ENCODE data around the gene DPH2. TPM values are rescaled to one million over a fixed set of nuclear protein-coding genes. Genes with fewer than 3 reads are reported as not detected.

Gene DPH2
- total and polyA plus RNA-seq, 2 of the 8 experiments (the other 6 are each of a cell fraction or from before 2014, with no cell fraction given): 64.9 to 92.1 TPM

GRCh38 chr1:43982808-43983207 lies 13.0 kb downstream of the DPH2 start:
- Histone ChIP-seq H3K18ac (ENCODE audit: extremely low read depth, low read length) (no peak overlapping the region), H3K9me3 (ENCODE audit: insufficient read depth in 2 of 2, low read depth in 1 of 2, low read length in 1 of 2) (no peaks in the 10 kb centered on the region), H3K4me3 (ENCODE audit: extremely low read depth in 1 of 4, insufficient read depth in 2 of 4, low read depth in 3 of 4, low read length in 4 of 4) (no peak overlapping the region), H4K5ac (ENCODE audit: insufficient read length, low read depth, low read length) (no peak overlapping the region), H3K9ac (replicated peaks in 1 of 4; ENCODE audit: extremely low read depth in 1 of 4, low read depth in 3 of 4, low read length in 3 of 4) (no peak overlapping the region), H2AK5ac (ENCODE audit: low read depth, low read length) (no peak overlapping the region; the same call in 1 of the 2 replicates), H3K79me2 (ENCODE audit: control insufficient read depth in 1 of 2, insufficient read depth in 2 of 2, low read length in 2 of 2) (peaks cover 0 to 11% of the 10 kb centered on the region in 2 experiments; a peak in 2 of 4 replicates), H2BK120ac (replicated peaks; ENCODE audit: low read depth, low read length) (no peak overlapping the region), H2BK12ac (ENCODE audit: low read depth, low read length) (no peak overlapping the region), H3K4ac (replicated peaks; ENCODE audit: insufficient read length, low read depth, low read length) (no peak overlapping the region), H3K56ac (replicated peaks; ENCODE audit: insufficient read length, low read depth, low read length) (no peak overlapping the region), H2BK15ac (ENCODE audit: low read length) (no peak overlapping the region), H3K14ac (ENCODE audit: insufficient read length) (no peak overlapping the region), H4K91ac (replicated peaks; ENCODE audit: insufficient read length, low read length) (no peak overlapping the region), H3K27ac (ENCODE audit: low read depth, low read length) (no peak overlapping the region), H4K20me1 (replicated peaks in 1 of 2; ENCODE audit: control insufficient read depth in 1 of 2, insufficient read depth in 2 of 2, low read length in 2 of 2) (peaks cover 0 to 24% of the 10 kb centered on the region in 2 experiments), H3K4me1 (replicated peaks in 1 of 4; ENCODE audit: control insufficient read depth in 3 of 4, insufficient read depth in 4 of 4, low read length in 3 of 4) (peaks cover 4 to 13% (median 11%) of the 10 kb centered on the region in 4 experiments), H3K27me3 (replicated peaks in 1 of 4; ENCODE audit: control insufficient read depth in 3 of 4, extremely low read depth in 1 of 4, insufficient read depth in 3 of 4, low read length in 3 of 4) (no peaks in the 10 kb centered on the region), H3K79me1 (ENCODE audit: low read depth, low read length) (peaks cover 20% of the 10 kb centered on the region), H2BK20ac (ENCODE audit: low read length) (no peak overlapping the region), H3K36me3 (ENCODE audit: control insufficient read depth in 2 of 4, insufficient read depth in 4 of 4, low read length in 3 of 4) (peaks cover 0 to 22% (median 9%) of the 10 kb centered on the region in 4 experiments; a peak in 4 of 8 replicates), H2AFZ (ENCODE audit: low read length) (no peak overlapping the region), H3K4me2 (ENCODE audit: insufficient read depth in 1 of 2, low read depth in 2 of 2, low read length in 2 of 2) (no peak overlapping the region), H2BK5ac (ENCODE audit: low read depth, low read length) (0 out of 2 replicates have a peak overlapping the region, but pooled peaks have one; percentile 35), H3K23ac (ENCODE audit: insufficient read length) (no peak overlapping the region), H3K23me2 (ENCODE audit: low read depth, low read length) (peaks cover 16% of the 10 kb centered on the region), H4K8ac (ENCODE audit: extremely low read depth, insufficient read depth, low read length) (no peak overlapping the region)
- FAIRE-seq (no peak), DNase-seq (ENCODE audit: low read depth in 1 of 2, low spot score in 2 of 2) (no peak)
- ChIA-PET POLR2A (ENCODE audit: partially characterized antibody) (interaction anchor here (1.5 to 1.9 kb wide), 3 partner anchors 9 to 39 kb away, joined by 3 to 4 read pairs (median 3); partner anchors contain the start of gene CCDC24), CTCF (ENCODE audit: partially characterized antibody) (interaction anchor here (0.9 to 2.1 kb wide), 2 partner anchors 53 to 65 kb away, joined by 3 to 6 read pairs; no protein-coding TSS in a partner anchor)
- TF ChIP-seq SP2 (IDR thresholded peaks at IDR 0.05; ENCODE audit: low read length) (no peak), RAD21 (IDR thresholded peaks at IDR 0.05 in 1 of 2, conservative IDR thresholded peaks at IDR 0.05 in 1 of 2; ENCODE audit: low read depth in 2 of 2, low read length in 2 of 2) (no peak)
- 92 to 100% methylated on average over 5 to 15 of the region's 15 CpGs for WGBS, 2 experiments (ENCODE audit: extremely low coverage in 1 of 2, insufficient coverage in 1 of 2, insufficient read length in 1 of 2, insufficient replicate concordance in 2 of 2, low coverage in 1 of 2, low lambda C conversion rate in 2 of 2, missing lambda C conversion rate in 1 of 2)

Data from H1 (cell line).